RWPE1 (cell line): ENCODE data around the gene CD1C.
"Not testable (repeated sequence)": the region's sequence is repeated elsewhere in the genome, so short reads cannot be mapped to it uniquely, and the experiment has no call there.

Experiments used
- CTCF ChIA-PET: fragments of 350-600 bp; sonication (Branson Sonifier 250); formaldehyde crosslinking; extraction: SDS; loops from one replicate; lab custom pipeline; 2021; lab: Yijun Ruan, JAX
- POLR2A ChIA-PET: fragments of 400-600 bp; formaldehyde crosslinking; extraction: SDS; loops from one replicate; lab custom pipeline; 2020; ENCODE audit warnings: antibody characterized with exemption; ENCODE audit not compliant: low non-redundant PET; lab: Yijun Ruan, JAX
- DNase-seq: peaks from one replicate; pipeline ENCODE4 v3.0.0; 2012; ENCODE audit warnings: low spot score
- H3K27ac ChIP-seq: fragments of 450-650 bp; 2 replicates; pipeline ENCODE4 v1.5.1; 2017
- CTCF ChIP-seq: fragments of 450-650 bp; conservative IDR thresholded peaks from 2 replicates; pipeline ENCODE4 v1.5.1; 2017; ENCODE audit warnings: low read depth, mild to moderate bottlenecking

CD1C gene

GRCh38 chr1:158335213-158335532, 45.5 kb downstream of the CD1C start:
- POLR2A ChIA-PET, result no interaction called here
- no peak for TF ChIP-seq CTCF
- CTCF ChIA-PET, result no interaction called here
- DNase-seq, result no peak
- no peak overlapping the region for H3K27ac ChIP-seq

- DNase-seq, POLR2A ChIA-PET: not testable (repeated sequence)
Measured at GRCh38 chr1:158336413-158336812, 46.7 kb downstream of the CD1C start.

More at GRCh38 chr1:158336413-158336812, 46.7 kb downstream of the CD1C start:
- H3K27ac ChIP-seq, CTCF ChIA-PET: not testable (repeated sequence)
